ENCODE measurements around the gene FOXA1.

- TF ChIP-seq CTCF (IDR thresholded peaks at IDR 0.05), result no peak
- no peak for TF ChIP-seq ZFX (IDR thresholded peaks at IDR 0.05; ENCODE audit: borderline replicate concordance)
Measured at GRCh38 chr14:37610945-37611523, 16.0 kb upstream of the FOXA1 start.

All from 22Rv1 (cell line).